Spleen (tissue), 11 donors: ENCODE results near the gene MMS22L. TPM values are rescaled to one million over a fixed set of nuclear protein-coding genes. Genes with fewer than 3 reads are reported as not detected.

Source experiments
- DNase-seq: peaks from one replicate; pipeline ENCODE4 v3.0.0-alpha.2; 2020
- H3K27ac ChIP-seq, 8 donors: fragments of 200-600 bp; sonication (generic) in 7 of 8; 1 replicate in 4 of 8; 2 replicates in 4 of 8; pipeline versions ENCODE4 v1.5.0 to v1.8.0; 2016 to 2021; ENCODE audit warnings: inconsistent platforms in 4 of 8, mild to moderate bottlenecking in 4 of 8, moderate library complexity in 1 of 8
- H3K27me3 ChIP-seq, 7 donors: fragments of 200-600 bp; sonication (generic) in 6 of 7; replicated peaks in 1 of 7; 1 replicate in 4 of 7; 2 replicates in 3 of 7; pipeline versions ENCODE4 v1.5.0 to v1.8.0; 2016 to 2021; ENCODE audit warnings: inconsistent platforms in 3 of 7, mild to moderate bottlenecking in 1 of 7
- H3K36me3 ChIP-seq, 6 donors: fragments of 200-600 bp; sonication (generic) in 5 of 6; 1 replicate in 4 of 6; 2 replicates in 2 of 6; pipeline versions ENCODE4 v1.5.0 to v1.8.0; 2016 to 2021; ENCODE audit warnings: inconsistent platforms in 2 of 6
- H3K4me1 ChIP-seq, 6 donors: fragments of 200-600 bp; sonication (generic) in 5 of 6; 1 replicate in 3 of 6; 2 replicates in 3 of 6; pipeline versions ENCODE4 v1.5.0 to v1.8.0; 2016 to 2021; ENCODE audit warnings: inconsistent platforms in 3 of 6
- H3K4me3 ChIP-seq, 8 donors: fragments of 200-600 bp; sonication (generic) in 7 of 8; 1 replicate in 4 of 8; 2 replicates in 4 of 8; pipeline versions ENCODE4 v1.5.0 to v1.8.0; 2016 to 2021; ENCODE audit warnings: inconsistent platforms in 4 of 8, mild to moderate bottlenecking in 4 of 8, moderate library complexity in 2 of 8
- H3K9me3 ChIP-seq, 8 donors: fragments of 200-600 bp; sonication (generic) in 7 of 8; 1 replicate in 4 of 8; 2 replicates in 4 of 8; pipeline versions ENCODE4 v1.5.0 to v1.8.0; 2016 to 2021; ENCODE audit warnings: inconsistent platforms in 4 of 8
- POLR2A ChIP-seq, 3 donors: fragments of 450-650 bp; IDR thresholded peaks; one replicate each; pipeline ENCODE4 v1.5.1; 2017; ENCODE audit warnings: antibody characterized with exemption in 3 of 3, mild to moderate bottlenecking in 1 of 3
- POLR2AphosphoS5 ChIP-seq, 3 donors: sonication (generic); formaldehyde crosslinking; IDR thresholded peaks; one replicate each; pipeline ENCODE4 v1.5.1; 2017; ENCODE audit warnings: antibody characterized with exemption in 3 of 3
- WGBS, 5 donors: extraction: QIAGEN DNeasy Blood & Tissue Kit in 3 of 5; methylation state at CpG; one replicate each; pipeline versions ENCODE4 v1.1.5 to v1.1.7; 2013 to 2018; 5-methylcytosine and 5-hydroxymethylcytosine counted together
- intact Hi-C: fragments of 100-400 bp; cut with DNase I; formaldehyde crosslinking; loops from one replicate; pipeline ENCODE4 v1.15.0; 2023; ENCODE audit warnings: low total_unique reads
- polyA plus RNA-seq, 3 donors: library from polyadenylated mRNA; stranded (reverse); fragments of 200-250 nt; gene quantifications; one replicate each; pipeline ENCODE4 v1.2.1, GENCODE V29; 2013
- total RNA-seq, 7 donors: library from RNA; depleted of rRNA in 3 of 7; stranded (reverse); fragments of >200 nt in 3 of 7; fragmentation: NEBNext Ultra II Directional in 4 of 7; extraction: Animal tissue kit (Norgen Biotek cat#: 25700) in 4 of 7; gene quantifications; one replicate each; pipeline versions ENCODE4 v1.1.0 to v1.2.1, GENCODE V29; 2016 to 2021
- TF ChIP-seq, protein P1 (sequence below), 11 experiments: fragments of 200-600 bp in 7 of 11; fragments of 450-650 bp in 4 of 11; sonication (generic) in 4 of 11; IDR thresholded peaks in 8 of 11; conservative IDR thresholded peaks in 3 of 11; 1 replicate in 7 of 11; 2 replicates in 4 of 11; pipeline versions ENCODE4 v1.4.0 to v1.8.0; 2016 to 2021; ENCODE audit warnings: antibody characterized with exemption in 11 of 11, inconsistent platforms in 4 of 11, mild to moderate bottlenecking in 1 of 11
- donor health status: healthy with polysubstance abuse.
- donor health status: DM: no; HTN: no; CAD: no; lungs with moderate emphysema.
- donor health status: DM: no; HTN: no; CAD: no.
- donor health status: Bipolar disorder and iron deficiency.
- donor health status: healthy.
- donor health status: DM: no; HTN: no; CAD: no.
- donor health status: DM: yes; HTN: yes; CAD: no.

The MMS22L gene
- total and polyA plus RNA-seq, 10 donors: 1.4 to 42.3 (median 12.1) TPM

DNA sequence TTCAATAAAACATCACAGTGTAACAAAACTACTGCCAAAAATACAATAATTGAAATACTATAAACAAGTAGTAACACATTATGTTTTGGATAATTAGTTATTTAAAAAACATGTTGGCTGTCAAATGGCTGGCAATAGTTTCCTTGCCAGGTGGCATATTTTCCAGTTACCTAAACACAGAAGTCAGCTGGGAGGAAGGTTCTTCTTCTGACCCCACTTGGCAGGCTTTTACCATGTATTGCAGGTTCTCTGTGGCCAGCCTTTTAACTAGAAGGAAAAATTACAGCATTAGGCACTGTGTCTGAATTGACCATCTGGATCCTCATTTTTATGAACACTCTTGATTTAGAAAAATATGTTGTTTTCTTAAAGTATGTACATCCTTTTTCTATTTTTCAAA lies 131.4 kb downstream of the MMS22L start:
- Histone ChIP-seq H3K27me3 (no peaks in the 10 kb centered on the region), H3K36me3 (peaks cover 0 to 45% (median 4%) of the 10 kb centered on the region in 6 donors), H3K4me1 (no peaks in the 10 kb centered on the region), H3K27ac (no peak overlapping the region), H3K4me3 (no peak overlapping the region), H3K9me3 (peaks cover 0 to 14% (median 8%) of the 10 kb centered on the region in 8 donors)
- DNase-seq: no peak
- intact Hi-C loops: no loop called here
- TF ChIP-seq, protein P1, sequence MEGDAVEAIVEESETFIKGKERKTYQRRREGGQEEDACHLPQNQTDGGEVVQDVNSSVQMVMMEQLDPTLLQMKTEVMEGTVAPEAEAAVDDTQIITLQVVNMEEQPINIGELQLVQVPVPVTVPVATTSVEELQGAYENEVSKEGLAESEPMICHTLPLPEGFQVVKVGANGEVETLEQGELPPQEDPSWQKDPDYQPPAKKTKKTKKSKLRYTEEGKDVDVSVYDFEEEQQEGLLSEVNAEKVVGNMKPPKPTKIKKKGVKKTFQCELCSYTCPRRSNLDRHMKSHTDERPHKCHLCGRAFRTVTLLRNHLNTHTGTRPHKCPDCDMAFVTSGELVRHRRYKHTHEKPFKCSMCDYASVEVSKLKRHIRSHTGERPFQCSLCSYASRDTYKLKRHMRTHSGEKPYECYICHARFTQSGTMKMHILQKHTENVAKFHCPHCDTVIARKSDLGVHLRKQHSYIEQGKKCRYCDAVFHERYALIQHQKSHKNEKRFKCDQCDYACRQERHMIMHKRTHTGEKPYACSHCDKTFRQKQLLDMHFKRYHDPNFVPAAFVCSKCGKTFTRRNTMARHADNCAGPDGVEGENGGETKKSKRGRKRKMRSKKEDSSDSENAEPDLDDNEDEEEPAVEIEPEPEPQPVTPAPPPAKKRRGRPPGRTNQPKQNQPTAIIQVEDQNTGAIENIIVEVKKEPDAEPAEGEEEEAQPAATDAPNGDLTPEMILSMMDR (IDR thresholded peaks at IDR 0.05 in 8 of 11, conservative IDR thresholded peaks at IDR 0.05 in 3 of 11): no peak
- TF ChIP-seq POLR2AphosphoS5 (IDR thresholded peaks at IDR 0.05) (no peak), POLR2A (IDR thresholded peaks at IDR 0.05) (no peak)

DNA sequence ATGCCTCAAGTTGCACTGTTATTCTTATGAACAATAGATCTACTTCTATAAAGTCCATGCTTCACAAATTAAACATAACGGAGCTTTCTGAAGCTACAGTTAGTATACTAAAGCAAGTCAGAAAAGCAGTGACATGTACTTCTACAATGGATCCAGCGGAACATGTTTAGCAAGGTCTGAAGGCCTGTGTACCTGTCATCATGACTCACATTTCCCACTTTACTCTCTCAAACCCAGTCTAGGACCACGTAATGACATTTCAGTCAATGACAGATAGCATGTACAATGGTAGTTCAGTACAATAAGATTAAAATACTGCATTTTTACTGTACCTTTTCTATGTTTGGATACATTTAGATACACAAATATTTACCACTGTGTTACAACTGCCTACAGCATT lies 132.1 kb downstream of the MMS22L start:
- H3K4me3 ChIP-seq: no peak overlapping the region
- intact Hi-C loops: no loop called here

DNA sequence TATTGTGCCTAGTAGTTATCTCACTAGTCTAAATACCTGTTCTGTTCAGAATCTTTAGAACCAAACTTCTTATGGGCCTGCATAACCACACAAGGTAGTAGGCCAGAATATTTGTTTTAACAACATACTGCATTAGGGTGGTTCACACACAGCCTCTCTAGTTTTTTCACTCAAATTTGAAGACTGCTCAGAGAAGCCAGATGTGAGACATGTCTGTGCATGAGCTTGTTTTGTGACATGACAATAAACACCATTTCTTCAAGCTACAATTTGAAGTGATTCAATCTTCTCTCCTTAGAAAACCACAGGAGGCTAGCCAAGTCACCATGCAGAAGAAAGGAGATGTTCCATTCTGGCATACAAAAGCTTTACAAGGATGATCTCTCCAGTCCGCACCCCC lies 135.6 kb downstream of the MMS22L start:
- Histone ChIP-seq H3K9me3 (no peaks in the 10 kb centered on the region), H3K27me3 (no peaks in the 10 kb centered on the region), H3K36me3 (peaks cover 0 to 45% (median 4%) of the 10 kb centered on the region in 6 donors), H3K4me3 (no peak overlapping the region), H3K27ac (no peak overlapping the region), H3K4me1 (no peaks in the 10 kb centered on the region)
- WGBS, 5 donors: 94 to 100% (median 98%) methylated on average over 1 of the region's 1 CpG
- TF ChIP-seq POLR2AphosphoS5 (IDR thresholded peaks at IDR 0.05) (no peak), POLR2A (IDR thresholded peaks at IDR 0.05) (no peak)
- TF ChIP-seq, protein P1 (IDR thresholded peaks at IDR 0.05 in 8 of 11, conservative IDR thresholded peaks at IDR 0.05 in 3 of 11): no peak
- no peak for DNase-seq
- intact Hi-C loops: no loop called here

More for the DNA sequence above, 132.1 kb downstream of the MMS22L start:
- no peak for DNase-seq
- WGBS, 5 donors: 93 to 98% (median 96%) methylated on average over 3 of the region's 3 CpGs
- Histone ChIP-seq H3K27ac (no peak overlapping the region), H3K27me3 (no peaks in the 10 kb centered on the region), H3K4me1 (no peaks in the 10 kb centered on the region), H3K36me3 (peaks cover 0 to 45% (median 4%) of the 10 kb centered on the region in 6 donors), H3K9me3 (peaks cover 0 to 7% (median 3%) of the 10 kb centered on the region in 8 donors)
- TF ChIP-seq, protein P1 (IDR thresholded peaks at IDR 0.05 in 8 of 11, conservative IDR thresholded peaks at IDR 0.05 in 3 of 11): no peak
- TF ChIP-seq POLR2A (IDR thresholded peaks at IDR 0.05): no peak
- no peak for TF ChIP-seq POLR2AphosphoS5 (IDR thresholded peaks at IDR 0.05)

DNA sequence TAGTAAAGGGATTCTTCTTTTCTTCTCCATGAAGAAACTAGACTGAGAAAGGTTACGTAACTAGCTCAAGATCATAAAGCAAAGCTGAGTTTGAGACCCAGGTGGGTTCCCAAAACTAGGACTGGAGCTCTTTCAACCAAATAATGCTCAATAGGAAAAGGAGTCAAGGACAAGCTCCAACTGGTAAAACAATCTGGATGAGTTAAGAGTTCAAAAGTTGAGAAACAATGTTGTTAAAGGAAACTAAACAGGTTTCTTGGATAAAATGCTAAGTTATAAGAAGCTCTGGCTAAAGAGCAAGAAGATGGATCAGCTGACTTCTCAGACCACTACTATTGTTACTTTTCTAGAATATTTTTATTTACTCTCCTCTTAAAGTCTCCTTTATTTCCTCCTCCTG lies 137.3 kb downstream of the MMS22L start:
- Histone ChIP-seq H3K4me1 (no peaks in the 10 kb centered on the region), H3K9me3 (no peaks in the 10 kb centered on the region), H3K4me3 (no peak overlapping the region), H3K27me3 (no peaks in the 10 kb centered on the region), H3K27ac (no peak overlapping the region), H3K36me3 (peaks cover 0 to 34% (median 4%) of the 10 kb centered on the region in 6 donors)
- 94 to 100% (median 97%) methylated on average over 1 of the region's 1 CpG for WGBS, 5 donors
- intact Hi-C loops: no loop called here
- no peak for DNase-seq
- TF ChIP-seq POLR2A (IDR thresholded peaks at IDR 0.05) (no peak), POLR2AphosphoS5 (IDR thresholded peaks at IDR 0.05) (no peak)
- TF ChIP-seq, protein P1 (IDR thresholded peaks at IDR 0.05 in 8 of 11, conservative IDR thresholded peaks at IDR 0.05 in 3 of 11): no peak
